Fibroblast of lung (primary cell): ENCODE measurements around the gene MCEMP1. TPM values are rescaled to one million over a fixed set of nuclear protein-coding genes. Genes with fewer than 3 reads are reported as not detected.

Experiments
- DNase-seq, 2 donors: peaks; one replicate each; pipeline versions ENCODE4 v3.0.0 to v3.0.0-alpha.2; 2010; ENCODE audit warnings: low read depth in 2 of 2
- H2AFZ ChIP-seq: 2 replicates; pipeline ENCODE4 v1.5.1; 2012; ENCODE audit warnings: low read length, control low read depth, inconsistent platforms
- H3K27ac ChIP-seq: 2 replicates; pipeline ENCODE4 v1.5.1; 2011; ENCODE audit warnings: low read length, control low read depth; ENCODE audit not compliant: insufficient read depth
- H3K27me3 ChIP-seq: 2 replicates; pipeline ENCODE4 v1.5.1; 2011; ENCODE audit warnings: mild to moderate bottlenecking, low read length; ENCODE audit not compliant: control insufficient read depth, insufficient read depth
- H3K36me3 ChIP-seq: 2 replicates; pipeline ENCODE4 v1.5.1; 2011; ENCODE audit warnings: low read length; ENCODE audit not compliant: control insufficient read depth, insufficient read depth
- H3K4me1 ChIP-seq: 2 replicates; pipeline ENCODE4 v1.5.1; 2011; ENCODE audit warnings: low read length; ENCODE audit not compliant: control insufficient read depth, insufficient read depth; ENCODE audit errors: extremely low read depth
- H3K4me2 ChIP-seq: 2 replicates; pipeline ENCODE4 v1.5.1; 2011; ENCODE audit warnings: low read length, control low read depth; ENCODE audit not compliant: insufficient read depth; ENCODE audit errors: extremely low read depth
- H3K4me3 ChIP-seq, 4 experiments: fragments of 200-600 bp in 1 of 4; sonication (generic) in 1 of 4; replicated peaks in 1 of 4; 2 replicates each; pipeline ENCODE4 v1.5.1; 2011 to 2016; ENCODE audit warnings: low read length in 4 of 4, low read depth in 3 of 4, mild to moderate bottlenecking in 3 of 4, control low read depth in 2 of 4, inconsistent platforms in 1 of 4, mixed read lengths in 1 of 4; ENCODE audit not compliant: insufficient read depth in 1 of 4; ENCODE audit errors: control extremely low read depth in 1 of 4
- H3K79me2 ChIP-seq: 2 replicates; pipeline ENCODE4 v1.5.1; 2012; ENCODE audit warnings: mild to moderate bottlenecking, low read length, inconsistent platforms; ENCODE audit not compliant: control insufficient read depth, insufficient read depth
- H3K9ac ChIP-seq: 2 replicates; pipeline ENCODE4 v1.5.1; 2011; ENCODE audit warnings: mild to moderate bottlenecking, low read length, control low read depth; ENCODE audit not compliant: insufficient read depth
- H3K9me3 ChIP-seq: 2 replicates; pipeline ENCODE4 v1.5.1; 2012; ENCODE audit warnings: low read depth, low read length; ENCODE audit not compliant: control insufficient read depth, insufficient read depth
- H4K20me1 ChIP-seq: 2 replicates; pipeline ENCODE4 v1.5.1; 2011; ENCODE audit warnings: low read length; ENCODE audit not compliant: control insufficient read depth, insufficient read depth; ENCODE audit errors: extremely low read depth
- EZH2 ChIP-seq: IDR thresholded peaks from 2 replicates; pipeline ENCODE4 v1.5.1; 2012; ENCODE audit warnings: low read length, control low read depth, mild to moderate bottlenecking; ENCODE audit errors: missing control alignments
- polyA plus RNA-seq, 2 donors: library from polyadenylated mRNA; depleted of rRNA in 1 of 2; stranded (reverse) in 1 of 2; unstranded in 1 of 2; fragments of >200 nt; gene quantifications; 2 replicates each; pipeline ENCODE4 v1.2.1, GENCODE V29; 2011 to 2012; ENCODE audit warnings: missing spikeins in 1 of 2
- total RNA-seq: library from RNA; depleted of rRNA; stranded (reverse); fragments of >200 nt; gene quantifications from 2 replicates; pipeline ENCODE4 v1.2.1, GENCODE V29; 2014
- TF ChIP-seq, protein P1 (sequence below), 2 donors: IDR thresholded peaks in 1 of 2; conservative IDR thresholded peaks in 1 of 2; 1 replicate in 1 of 2; 2 replicates in 1 of 2; pipeline ENCODE4 v1.5.1; 2011 to 2012; ENCODE audit warnings: low read length in 2 of 2, control low read depth in 1 of 2, inconsistent platforms in 1 of 2, low read depth in 1 of 2, mild to moderate bottlenecking in 1 of 2

MCEMP1 gene
- total and polyA plus RNA-seq, 2 donors (not counting 1 experiment from before 2014, with no cell fraction given): not detected

DNA sequence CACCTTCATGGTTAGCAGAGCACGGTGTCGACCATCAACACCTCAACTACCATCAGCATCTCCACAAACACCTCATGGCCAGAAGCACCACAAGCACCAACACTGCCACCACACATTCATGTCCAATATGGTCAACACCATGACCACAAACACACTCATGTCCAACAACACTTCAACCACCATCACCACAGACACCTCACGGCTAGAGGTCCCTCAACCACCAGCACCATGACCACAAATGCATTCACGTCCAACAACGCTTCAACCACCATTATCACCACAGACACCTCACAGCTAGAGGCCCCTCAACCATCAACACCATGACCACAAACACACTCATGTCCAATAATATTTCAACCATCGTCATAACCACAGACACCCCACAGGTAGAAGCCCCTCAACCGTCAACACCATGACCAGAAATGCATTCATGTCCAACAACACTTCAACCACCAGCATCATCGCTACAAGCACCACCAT is 13.9 kb downstream of the MCEMP1 start:
- no peaks in the 10 kb centered on the region for H3K9me3 ChIP-seq
- no peak for TF ChIP-seq EZH2
- TF ChIP-seq, protein P1, sequence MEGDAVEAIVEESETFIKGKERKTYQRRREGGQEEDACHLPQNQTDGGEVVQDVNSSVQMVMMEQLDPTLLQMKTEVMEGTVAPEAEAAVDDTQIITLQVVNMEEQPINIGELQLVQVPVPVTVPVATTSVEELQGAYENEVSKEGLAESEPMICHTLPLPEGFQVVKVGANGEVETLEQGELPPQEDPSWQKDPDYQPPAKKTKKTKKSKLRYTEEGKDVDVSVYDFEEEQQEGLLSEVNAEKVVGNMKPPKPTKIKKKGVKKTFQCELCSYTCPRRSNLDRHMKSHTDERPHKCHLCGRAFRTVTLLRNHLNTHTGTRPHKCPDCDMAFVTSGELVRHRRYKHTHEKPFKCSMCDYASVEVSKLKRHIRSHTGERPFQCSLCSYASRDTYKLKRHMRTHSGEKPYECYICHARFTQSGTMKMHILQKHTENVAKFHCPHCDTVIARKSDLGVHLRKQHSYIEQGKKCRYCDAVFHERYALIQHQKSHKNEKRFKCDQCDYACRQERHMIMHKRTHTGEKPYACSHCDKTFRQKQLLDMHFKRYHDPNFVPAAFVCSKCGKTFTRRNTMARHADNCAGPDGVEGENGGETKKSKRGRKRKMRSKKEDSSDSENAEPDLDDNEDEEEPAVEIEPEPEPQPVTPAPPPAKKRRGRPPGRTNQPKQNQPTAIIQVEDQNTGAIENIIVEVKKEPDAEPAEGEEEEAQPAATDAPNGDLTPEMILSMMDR (conservative IDR thresholded peaks at IDR 0.05 in 1 of 2, IDR thresholded peaks at IDR 0.05 in 1 of 2; ENCODE audit: low read depth in 1 of 2, low read length in 2 of 2): no peak
- H3K9ac ChIP-seq: no peak overlapping the region
- no peaks in the 10 kb centered on the region for H4K20me1 ChIP-seq
- no peaks in the 10 kb centered on the region for H3K27me3 ChIP-seq
- no peak overlapping the region for H3K4me3 ChIP-seq
- H2AFZ ChIP-seq: no peak overlapping the region
- no peak overlapping the region for H3K4me2 ChIP-seq
- DNase-seq: no peak
- H3K4me1 ChIP-seq: no peaks in the 10 kb centered on the region
- no peaks in the 10 kb centered on the region for H3K36me3 ChIP-seq
- H3K79me2 ChIP-seq: no peaks in the 10 kb centered on the region
- H3K27ac ChIP-seq: no peak overlapping the region

DNA sequence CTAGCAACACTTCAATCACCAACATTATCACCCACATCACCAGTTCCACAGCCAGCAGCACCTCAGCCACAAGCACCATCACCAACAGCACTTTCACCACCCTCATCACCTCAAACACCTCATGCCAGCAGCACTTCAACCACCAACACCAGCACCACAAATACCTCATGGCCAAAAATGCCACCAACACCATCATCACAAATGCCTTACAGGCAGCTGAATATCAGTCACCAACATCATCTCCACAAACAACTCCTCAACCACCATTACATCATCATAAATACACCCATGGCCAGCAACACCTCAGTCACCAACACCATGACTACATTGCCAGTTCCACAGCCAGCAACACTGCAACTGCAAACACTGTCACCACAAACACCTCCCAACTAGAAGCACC is 14.6 kb downstream of the MCEMP1 start:
- no peak overlapping the region for H3K4me2 ChIP-seq
- no peak overlapping the region for H2AFZ ChIP-seq
- H3K4me3 ChIP-seq: no peak overlapping the region
- H3K36me3 ChIP-seq: no peaks in the 10 kb centered on the region
- H4K20me1 ChIP-seq: no peaks in the 10 kb centered on the region
- H3K27ac ChIP-seq: no peak overlapping the region
- no peaks in the 10 kb centered on the region for H3K9me3 ChIP-seq
- no peaks in the 10 kb centered on the region for H3K27me3 ChIP-seq
- no peaks in the 10 kb centered on the region for H3K4me1 ChIP-seq
- DNase-seq: no peak
- TF ChIP-seq EZH2: no peak
- H3K9ac ChIP-seq: no peak overlapping the region
- H3K79me2 ChIP-seq: no peaks in the 10 kb centered on the region

DNA sequence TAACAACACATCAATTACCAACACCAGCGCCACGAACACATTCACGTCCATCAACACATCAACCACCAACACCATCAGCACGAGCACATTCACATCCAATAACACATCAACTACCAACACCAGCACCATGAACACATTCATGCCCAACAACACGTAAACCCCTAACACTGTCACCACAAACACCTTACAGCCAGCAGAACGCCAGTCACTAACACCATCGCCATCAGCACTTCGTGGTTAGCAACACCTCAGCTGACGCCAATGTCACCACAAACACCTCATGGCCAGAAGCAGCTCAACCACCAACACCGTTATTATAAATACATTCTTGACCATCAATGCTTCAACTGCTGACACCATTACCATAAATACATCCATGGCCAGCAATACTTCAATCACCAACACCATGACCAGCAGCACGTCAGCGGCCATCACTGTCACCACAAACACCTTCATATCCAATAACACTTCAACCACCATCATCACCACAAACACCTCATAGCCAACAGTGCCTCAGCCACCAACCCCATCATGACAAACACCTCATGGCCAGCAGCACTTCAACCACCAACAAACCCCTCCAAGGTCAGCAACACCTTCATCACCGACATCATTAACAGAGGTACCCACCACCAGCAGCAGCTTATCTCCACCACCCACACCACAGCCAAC is 15.7 kb downstream of the MCEMP1 start:
- no peak overlapping the region for H2AFZ ChIP-seq
- H3K27me3 ChIP-seq: no peaks in the 10 kb centered on the region
- H3K4me1 ChIP-seq: no peaks in the 10 kb centered on the region
- no peaks in the 10 kb centered on the region for H3K9me3 ChIP-seq
- no peaks in the 10 kb centered on the region for H4K20me1 ChIP-seq
- H3K4me2 ChIP-seq: no peak overlapping the region
- H3K4me3 ChIP-seq: no peak overlapping the region
- no peak for TF ChIP-seq EZH2
- TF ChIP-seq, protein P1 (conservative IDR thresholded peaks at IDR 0.05 in 1 of 2, IDR thresholded peaks at IDR 0.05 in 1 of 2; ENCODE audit: low read depth in 1 of 2, low read length in 2 of 2): no peak
- H3K9ac ChIP-seq: no peak overlapping the region
- DNase-seq: no peak
- H3K27ac ChIP-seq: no peak overlapping the region
- no peaks in the 10 kb centered on the region for H3K79me2 ChIP-seq
- no peaks in the 10 kb centered on the region for H3K36me3 ChIP-seq
